HCT116 (cell line): ENCODE results near the gene HSPA1A.
A peak's percentile ranks its signal among the peaks of the same experiment; 100 is the strongest.

Experiments
- CEBPB ChIP-seq: IDR thresholded peaks from 2 replicates; pipeline ENCODE4 v1.6.1; 2012; ENCODE audit warnings: low read depth
- EGR1 ChIP-seq: IDR thresholded peaks from 2 replicates; pipeline ENCODE4 v1.6.1; 2012; ENCODE audit warnings: low read depth
- POLR2A ChIP-seq: IDR thresholded peaks from 2 replicates; pipeline ENCODE4 v1.7.0; 2011; ENCODE audit warnings: borderline replicate concordance; ENCODE audit not compliant: insufficient read depth, insufficient read length; ENCODE audit errors: extremely low read depth
- POLR2AphosphoS5 ChIP-seq: IDR thresholded peaks from 2 replicates; pipeline ENCODE4 v1.6.1; 2011; ENCODE audit warnings: mild to moderate bottlenecking, low read depth, low read length, moderate library complexity
- SP1 ChIP-seq: IDR thresholded peaks from 2 replicates; pipeline ENCODE4 v1.6.1; 2012; ENCODE audit warnings: low read depth
- YY1 ChIP-seq: IDR thresholded peaks from 2 replicates; pipeline ENCODE4 v1.6.1; 2011; ENCODE audit warnings: low read length, low read depth, moderate library complexity, mild to moderate bottlenecking; ENCODE audit not compliant: insufficient replicate concordance; ENCODE audit errors: extremely low read depth
- ZFX ChIP-seq: fragments of 450-650 bp; IDR thresholded peaks from 2 replicates; pipeline ENCODE4 v1.6.1; 2017
- TF ChIP-seq, protein P1 (sequence below), 3 experiments: fragments of 200-600 bp in 1 of 3; sonication (generic) in 1 of 3; IDR thresholded peaks in 2 of 3; conservative IDR thresholded peaks in 1 of 3; 2 replicates each; pipeline ENCODE4 v1.5.1; 2012 to 2017; ENCODE audit warnings: low read depth in 2 of 3, low read length in 2 of 3, antibody characterized with exemption in 1 of 3, borderline replicate concordance in 1 of 3, control low read depth in 1 of 3, mild to moderate bottlenecking in 1 of 3, mixed read lengths in 1 of 3, mixed run types in 1 of 3, moderate library complexity in 1 of 3; ENCODE audit not compliant: insufficient read depth in 1 of 3
- TF ChIP-seq, protein P2 (sequence below): IDR thresholded peaks from 2 replicates; pipeline ENCODE4 v1.6.1; 2011; ENCODE audit warnings: mild to moderate bottlenecking, low read length, moderate library complexity; ENCODE audit not compliant: insufficient replicate concordance; ENCODE audit errors: extremely low read depth

DNA sequence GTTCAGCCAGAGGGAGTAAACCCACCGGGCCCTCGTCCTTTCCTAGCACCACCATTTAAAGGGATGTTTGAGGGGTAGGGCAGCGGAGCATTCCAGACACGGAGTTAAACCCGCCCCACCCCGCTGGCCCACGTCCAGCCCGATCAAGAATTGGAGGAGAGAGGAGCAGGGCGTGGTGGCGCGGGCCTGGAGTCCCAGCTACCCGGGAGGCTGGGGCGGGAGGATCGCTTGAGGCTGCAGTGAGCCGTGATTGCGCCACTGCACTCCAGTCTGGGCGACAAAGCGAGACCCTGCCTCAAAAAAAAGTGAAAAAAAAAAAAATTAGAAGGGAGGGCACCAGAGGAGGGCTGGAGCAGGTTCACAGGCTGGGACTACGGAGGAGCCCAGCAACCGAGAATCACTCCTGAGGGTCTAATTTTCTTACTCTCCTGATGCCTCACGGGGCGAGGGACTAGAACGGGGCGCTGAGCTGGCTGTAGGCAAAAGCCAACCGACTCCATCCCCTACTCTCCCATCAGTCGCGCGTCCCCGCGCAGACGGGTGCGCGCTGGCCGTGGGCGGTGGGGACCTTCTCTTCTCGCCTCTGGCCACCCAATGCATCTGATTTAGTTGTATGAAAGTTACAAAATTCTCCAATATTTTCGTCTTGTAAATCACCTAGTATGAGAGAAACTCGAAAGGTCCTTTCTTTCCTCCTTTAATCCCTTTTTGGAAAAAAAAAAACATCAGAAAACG, 6.1 kb downstream of the HSPA1A start:
- TF ChIP-seq, protein P1, sequence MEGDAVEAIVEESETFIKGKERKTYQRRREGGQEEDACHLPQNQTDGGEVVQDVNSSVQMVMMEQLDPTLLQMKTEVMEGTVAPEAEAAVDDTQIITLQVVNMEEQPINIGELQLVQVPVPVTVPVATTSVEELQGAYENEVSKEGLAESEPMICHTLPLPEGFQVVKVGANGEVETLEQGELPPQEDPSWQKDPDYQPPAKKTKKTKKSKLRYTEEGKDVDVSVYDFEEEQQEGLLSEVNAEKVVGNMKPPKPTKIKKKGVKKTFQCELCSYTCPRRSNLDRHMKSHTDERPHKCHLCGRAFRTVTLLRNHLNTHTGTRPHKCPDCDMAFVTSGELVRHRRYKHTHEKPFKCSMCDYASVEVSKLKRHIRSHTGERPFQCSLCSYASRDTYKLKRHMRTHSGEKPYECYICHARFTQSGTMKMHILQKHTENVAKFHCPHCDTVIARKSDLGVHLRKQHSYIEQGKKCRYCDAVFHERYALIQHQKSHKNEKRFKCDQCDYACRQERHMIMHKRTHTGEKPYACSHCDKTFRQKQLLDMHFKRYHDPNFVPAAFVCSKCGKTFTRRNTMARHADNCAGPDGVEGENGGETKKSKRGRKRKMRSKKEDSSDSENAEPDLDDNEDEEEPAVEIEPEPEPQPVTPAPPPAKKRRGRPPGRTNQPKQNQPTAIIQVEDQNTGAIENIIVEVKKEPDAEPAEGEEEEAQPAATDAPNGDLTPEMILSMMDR (IDR thresholded peaks at IDR 0.05 in 2 of 3, conservative IDR thresholded peaks at IDR 0.05 in 1 of 3; ENCODE audit: borderline replicate concordance in 1 of 3, insufficient read depth in 1 of 3, low read depth in 2 of 3, low read length in 2 of 3), result no peak
- TF ChIP-seq POLR2A, result peak; percentile 51
- no peak for TF ChIP-seq YY1
- TF ChIP-seq, protein P2, sequence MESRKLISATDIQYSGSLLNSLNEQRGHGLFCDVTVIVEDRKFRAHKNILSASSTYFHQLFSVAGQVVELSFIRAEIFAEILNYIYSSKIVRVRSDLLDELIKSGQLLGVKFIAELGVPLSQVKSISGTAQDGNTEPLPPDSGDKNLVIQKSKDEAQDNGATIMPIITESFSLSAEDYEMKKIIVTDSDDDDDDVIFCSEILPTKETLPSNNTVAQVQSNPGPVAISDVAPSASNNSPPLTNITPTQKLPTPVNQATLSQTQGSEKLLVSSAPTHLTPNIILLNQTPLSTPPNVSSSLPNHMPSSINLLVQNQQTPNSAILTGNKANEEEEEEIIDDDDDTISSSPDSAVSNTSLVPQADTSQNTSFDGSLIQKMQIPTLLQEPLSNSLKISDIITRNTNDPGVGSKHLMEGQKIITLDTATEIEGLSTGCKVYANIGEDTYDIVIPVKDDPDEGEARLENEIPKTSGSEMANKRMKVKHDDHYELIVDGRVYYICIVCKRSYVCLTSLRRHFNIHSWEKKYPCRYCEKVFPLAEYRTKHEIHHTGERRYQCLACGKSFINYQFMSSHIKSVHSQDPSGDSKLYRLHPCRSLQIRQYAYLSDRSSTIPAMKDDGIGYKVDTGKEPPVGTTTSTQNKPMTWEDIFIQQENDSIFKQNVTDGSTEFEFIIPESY, result no peak
- TF ChIP-seq SP1, result no peak
- no peak for TF ChIP-seq CEBPB
- TF ChIP-seq ZFX, result no peak
- TF ChIP-seq POLR2AphosphoS5, result peak; percentile 39; the same call in 1 of the 2 replicates
- no peak for TF ChIP-seq EGR1
